Activated CD8-positive, alpha-beta T cell treated with anti-CD3 and anti-CD28 coated beads, Interleukin-2, amount 10 ng/mL, durations not matched to agents 7 days and 5 days (primary cell): ENCODE measurements around the gene IPO9. TPM values are rescaled to one million over a fixed set of nuclear protein-coding genes. Genes with fewer than 3 reads are reported as not detected.

Source experiments
- ATAC-seq: fragments of 150-1000 bp; cut with Tn5 transposase; one replicate; pipeline ENCODE4 v1.10.0; 2021; ENCODE audit warnings: moderate library complexity
- CTCF ChIA-PET: fragments of 350-600 bp; sonication (Branson Sonifier 250); formaldehyde crosslinking; loops from one replicate; lab custom pipeline; 2021; ENCODE audit warnings: antibody characterized with exemption; lab: Charles Lee
- POLR2A ChIA-PET: fragments of 350-600 bp; sonication (Branson Sonifier 250); formaldehyde crosslinking; loops from one replicate; lab custom pipeline; 2021; ENCODE audit warnings: antibody characterized with exemption; lab: Charles Lee
- DNase-seq: peaks from one replicate; pipeline ENCODE4 v3.0.0-alpha.2; 2020
- H3K27ac Mint-ChIP-seq: one replicate; pipeline ENCODE4 v1.8.0; 2021; ENCODE audit warnings: mild to moderate bottlenecking, mixed read lengths
- H3K27me3 Mint-ChIP-seq: one replicate; pipeline ENCODE4 v1.8.0; 2021; ENCODE audit warnings: low read depth, mixed read lengths
- H3K36me3 Mint-ChIP-seq: one replicate; pipeline ENCODE4 v1.8.0; 2021; ENCODE audit warnings: low read depth, mixed read lengths
- H3K4me1 Mint-ChIP-seq: one replicate; pipeline ENCODE4 v1.8.0; 2021; ENCODE audit warnings: low read depth, mixed read lengths
- H3K4me3 Mint-ChIP-seq: one replicate; pipeline ENCODE4 v1.8.0; 2021; ENCODE audit warnings: mild to moderate bottlenecking, mixed read lengths
- H3K9me3 Mint-ChIP-seq: one replicate; pipeline ENCODE4 v1.8.0; 2022; ENCODE audit warnings: mixed read lengths; ENCODE audit not compliant: insufficient read depth
- total RNA-seq, 2 experiments: library from RNA; stranded (reverse); gene quantifications; one replicate each; pipeline ENCODE4 v1.2.3, GENCODE V29; 2021

Gene IPO9
- total RNA-seq, 2 experiments from 2014 or later: 55.3 to 58.1 TPM

- Mint-ChIP-seq H3K9me3 (no peaks in the 10 kb centered on the region), H3K27ac (no peak overlapping the region), H3K36me3 (no peaks in the 10 kb centered on the region), H3K4me1 (no peaks in the 10 kb centered on the region), H3K27me3 (no peaks in the 10 kb centered on the region), H3K4me3 (no peak overlapping the region)
- CTCF ChIA-PET: no interaction called here
- DNase-seq: no peak
- ATAC-seq: no peak
- POLR2A ChIA-PET: no interaction called here
Observed at GRCh38 chr1:201810466-201811216, 18.3 kb upstream of the IPO9 start.

GRCh38 chr1:201813226-201813625, 15.7 kb upstream of the IPO9 start:
- ATAC-seq: no peak
- H3K4me3 Mint-ChIP-seq: no peak overlapping the region

GRCh38 chr1:201816309-201816854, 12.6 kb upstream of the IPO9 start:
- DNase-seq (no peak), ATAC-seq (no peak)
- no peak overlapping the region for H3K4me3 Mint-ChIP-seq
- no peaks in the 10 kb centered on the region for H3K9me3 Mint-ChIP-seq
- CTCF ChIA-PET: interaction anchor here (0.9 kb wide), 1 partner anchor 13 kb away, joined by 5 read pairs; the partner anchor contains the start of gene IPO9
- no peaks in the 10 kb centered on the region for H3K36me3 Mint-ChIP-seq
- H3K27me3 Mint-ChIP-seq: no peaks in the 10 kb centered on the region
- no peaks in the 10 kb centered on the region for H3K4me1 Mint-ChIP-seq
- no peak overlapping the region for H3K27ac Mint-ChIP-seq
- POLR2A ChIA-PET: no interaction called here

More at GRCh38 chr1:201813226-201813625, 15.7 kb upstream of the IPO9 start:
- H3K27me3 Mint-ChIP-seq: no peaks in the 10 kb centered on the region
- ChIA-PET POLR2A (no interaction called here), CTCF (interaction anchor here (1.1 to 1.2 kb wide), 2 partner anchors 16 to 322 kb away, joined by 3 to 4 read pairs; partner anchors contain the start of gene IPO9)
- no peaks in the 10 kb centered on the region for H3K4me1 Mint-ChIP-seq
- H3K36me3 Mint-ChIP-seq: no peaks in the 10 kb centered on the region
- H3K9me3 Mint-ChIP-seq: no peaks in the 10 kb centered on the region
- no peak overlapping the region for H3K27ac Mint-ChIP-seq
- no peak for DNase-seq

- ATAC-seq (no peak), DNase-seq (no peak)
- H3K9me3 Mint-ChIP-seq: no peaks in the 10 kb centered on the region
- no peak overlapping the region for H3K27ac Mint-ChIP-seq
- POLR2A ChIA-PET: no interaction called here
- no peaks in the 10 kb centered on the region for H3K4me1 Mint-ChIP-seq
- H3K27me3 Mint-ChIP-seq: no peaks in the 10 kb centered on the region
- CTCF ChIA-PET: interaction anchor here (0.6 to 2.1 kb wide), 5 partner anchors 9 to 127 kb away, joined by 3 to 6 read pairs (median 4); partner anchors contain the start of gene IPO9
- no peak overlapping the region for H3K4me3 Mint-ChIP-seq
- no peaks in the 10 kb centered on the region for H3K36me3 Mint-ChIP-seq
Observed at GRCh38 chr1:201818971-201819750, 9.8 kb upstream of the IPO9 start.

GRCh38 chr1:201820413-201820812, 8.5 kb upstream of the IPO9 start:
- no peaks in the 10 kb centered on the region for H3K4me1 Mint-ChIP-seq
- ATAC-seq (no peak), DNase-seq (no peak)
- no peaks in the 10 kb centered on the region for H3K36me3 Mint-ChIP-seq
- ChIA-PET POLR2A (no interaction called here), CTCF (interaction anchor here (1.0 kb wide), 1 partner anchor 9 kb away, joined by 5 read pairs; the partner anchor contains the start of gene IPO9)
- no peaks in the 10 kb centered on the region for H3K27me3 Mint-ChIP-seq
- H3K27ac Mint-ChIP-seq: no peak overlapping the region
- H3K4me3 Mint-ChIP-seq: no peak overlapping the region
- no peaks in the 10 kb centered on the region for H3K9me3 Mint-ChIP-seq

GRCh38 chr1:201825245-201825644, 3.7 kb upstream of the IPO9 start:
- ATAC-seq: no peak
- H3K4me1 Mint-ChIP-seq: peaks cover 12% of the 10 kb centered on the region
- no peak overlapping the region for H3K27ac Mint-ChIP-seq
- ChIA-PET CTCF (no interaction called here), POLR2A (interaction anchor here (0.7 kb wide), 1 partner anchor 22 kb away, joined by 3 read pairs; no protein-coding TSS in a partner anchor)
- no peak for DNase-seq
- H3K9me3 Mint-ChIP-seq: no peaks in the 10 kb centered on the region
- no peaks in the 10 kb centered on the region for H3K27me3 Mint-ChIP-seq
- H3K36me3 Mint-ChIP-seq: peaks cover 5% of the 10 kb centered on the region
- H3K4me3 Mint-ChIP-seq: no peak overlapping the region

- no peaks in the 10 kb centered on the region for H3K27me3 Mint-ChIP-seq
- H3K27ac Mint-ChIP-seq: no peak overlapping the region
- POLR2A ChIA-PET: no interaction called here
- peaks cover 17% of the 10 kb centered on the region for H3K36me3 Mint-ChIP-seq
- no peak for DNase-seq
- H3K4me3 Mint-ChIP-seq: no peak overlapping the region
- ATAC-seq: no peak
- CTCF ChIA-PET: interaction anchor here (1.0 to 1.9 kb wide), 5 partner anchors 10 to 117 kb away, joined by 3 to 4 read pairs (median 4); no protein-coding TSS in a partner anchor
- no peaks in the 10 kb centered on the region for H3K9me3 Mint-ChIP-seq
- peaks cover 27% of the 10 kb centered on the region for H3K4me1 Mint-ChIP-seq
Observed at GRCh38 chr1:201826830-201827229, 2.1 kb upstream of the IPO9 start.

- POLR2A ChIA-PET: no interaction called here
- no peak for ATAC-seq
- CTCF ChIA-PET: interaction anchor here (1.0 to 1.9 kb wide), 7 partner anchors 8 to 118 kb away, joined by 3 to 4 read pairs (median 3); no protein-coding TSS in a partner anchor
- Mint-ChIP-seq H3K36me3 (peaks cover 17% of the 10 kb centered on the region), H3K4me1 (peaks cover 34% of the 10 kb centered on the region), H3K27me3 (no peaks in the 10 kb centered on the region), H3K4me3 (no peak overlapping the region), H3K9me3 (no peaks in the 10 kb centered on the region), H3K27ac (no peak overlapping the region)
- DNase-seq: no peak
Observed at GRCh38 chr1:201827321-201828216, 1.4 kb upstream of the IPO9 start.

GRCh38 chr1:201828217-201828819, 639 bp upstream of the IPO9 start:
- ChIA-PET CTCF (interaction anchor here (1.0 to 2.1 kb wide), 8 partner anchors 9 to 273 kb away, joined by 3 to 8 read pairs (median 4); no protein-coding TSS in a partner anchor), POLR2A (no interaction called here)
- H3K36me3 Mint-ChIP-seq: peaks cover 17% of the 10 kb centered on the region
- H3K9me3 Mint-ChIP-seq: no peaks in the 10 kb centered on the region
- peak overlapping the region; percentile 29 for H3K27ac Mint-ChIP-seq
- H3K4me1 Mint-ChIP-seq: peaks cover 38% of the 10 kb centered on the region
- peak overlapping the region; percentile 89 for H3K4me3 Mint-ChIP-seq
- DNase-seq (no peak), ATAC-seq (no peak)
- H3K27me3 Mint-ChIP-seq: no peaks in the 10 kb centered on the region

GRCh38 chr1:201831371-201831770, 2.4 kb downstream of the IPO9 start:
- Mint-ChIP-seq H3K36me3 (peaks cover 29% of the 10 kb centered on the region), H3K4me1 (peaks cover 38% of the 10 kb centered on the region), H3K27me3 (no peaks in the 10 kb centered on the region), H3K4me3 (peak overlapping the region; percentile 89), H3K27ac (peak overlapping the region; percentile 2), H3K9me3 (no peaks in the 10 kb centered on the region)
- ATAC-seq (no peak), DNase-seq (no peak)
- ChIA-PET CTCF (interaction anchor here (0.6 to 1.6 kb wide), 2 partner anchors 65 to 276 kb away, joined by 3 to 5 read pairs; no protein-coding TSS in a partner anchor), POLR2A (no interaction called here)
